C4-2B (cell line): ENCODE results near the gene DIMT1.

Source experiments
- H3K27ac ChIP-seq: fragments of 450-650 bp; 2 replicates; pipeline ENCODE4 v1.5.1; 2017
- ZFX ChIP-seq: fragments of 450-650 bp; IDR thresholded peaks from 2 replicates; pipeline ENCODE4 v1.6.1; 2017
- TF ChIP-seq, protein P1 (sequence below): fragments of 450-650 bp; conservative IDR thresholded peaks from 2 replicates; pipeline ENCODE4 v1.5.1; 2017; ENCODE audit warnings: mild to moderate bottlenecking

Gene DIMT1

DNA sequence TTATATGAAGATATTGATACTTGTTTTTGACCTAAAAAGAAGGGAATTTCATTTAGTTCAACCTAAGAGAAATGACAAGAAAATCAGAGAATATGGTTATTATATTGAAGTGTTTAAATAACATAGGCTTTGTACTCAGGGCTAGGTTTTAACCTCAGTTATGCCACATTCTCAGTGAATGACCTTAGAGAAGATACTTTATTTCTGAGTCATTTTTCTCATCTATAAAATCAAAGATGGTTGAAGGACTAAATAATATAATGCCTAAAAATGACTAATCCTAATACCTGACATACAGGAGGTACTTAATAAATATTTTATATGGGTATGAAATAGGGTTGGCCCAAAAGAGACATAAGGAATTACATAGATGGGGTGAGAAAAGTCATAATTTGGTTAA lies 32.3 kb downstream of the DIMT1 start:
- no peak overlapping the region for H3K27ac ChIP-seq
- TF ChIP-seq ZFX: no peak
- TF ChIP-seq, protein P1, sequence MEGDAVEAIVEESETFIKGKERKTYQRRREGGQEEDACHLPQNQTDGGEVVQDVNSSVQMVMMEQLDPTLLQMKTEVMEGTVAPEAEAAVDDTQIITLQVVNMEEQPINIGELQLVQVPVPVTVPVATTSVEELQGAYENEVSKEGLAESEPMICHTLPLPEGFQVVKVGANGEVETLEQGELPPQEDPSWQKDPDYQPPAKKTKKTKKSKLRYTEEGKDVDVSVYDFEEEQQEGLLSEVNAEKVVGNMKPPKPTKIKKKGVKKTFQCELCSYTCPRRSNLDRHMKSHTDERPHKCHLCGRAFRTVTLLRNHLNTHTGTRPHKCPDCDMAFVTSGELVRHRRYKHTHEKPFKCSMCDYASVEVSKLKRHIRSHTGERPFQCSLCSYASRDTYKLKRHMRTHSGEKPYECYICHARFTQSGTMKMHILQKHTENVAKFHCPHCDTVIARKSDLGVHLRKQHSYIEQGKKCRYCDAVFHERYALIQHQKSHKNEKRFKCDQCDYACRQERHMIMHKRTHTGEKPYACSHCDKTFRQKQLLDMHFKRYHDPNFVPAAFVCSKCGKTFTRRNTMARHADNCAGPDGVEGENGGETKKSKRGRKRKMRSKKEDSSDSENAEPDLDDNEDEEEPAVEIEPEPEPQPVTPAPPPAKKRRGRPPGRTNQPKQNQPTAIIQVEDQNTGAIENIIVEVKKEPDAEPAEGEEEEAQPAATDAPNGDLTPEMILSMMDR: no peak

DNA sequence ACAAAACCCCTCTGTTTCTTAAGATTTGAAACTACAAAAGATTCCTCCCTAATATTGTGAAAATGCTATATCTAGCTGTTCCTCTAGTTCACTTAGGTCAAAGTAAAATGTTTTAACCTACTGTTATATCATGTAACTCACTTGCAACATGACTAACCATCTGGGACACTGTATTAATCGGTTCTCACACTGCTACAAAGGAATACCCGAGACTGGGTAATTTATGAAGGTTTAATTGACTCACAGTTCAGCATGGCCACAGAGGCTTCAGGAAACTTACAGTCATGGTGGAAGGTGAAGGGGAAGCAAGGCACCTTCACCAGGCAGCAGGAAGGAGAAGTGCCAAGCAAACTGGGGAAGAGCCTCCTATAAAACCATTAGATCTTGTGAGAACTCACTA lies 34.7 kb downstream of the DIMT1 start:
- TF ChIP-seq, protein P1: no peak
- no peak for TF ChIP-seq ZFX
- H3K27ac ChIP-seq: no peak overlapping the region

DNA sequence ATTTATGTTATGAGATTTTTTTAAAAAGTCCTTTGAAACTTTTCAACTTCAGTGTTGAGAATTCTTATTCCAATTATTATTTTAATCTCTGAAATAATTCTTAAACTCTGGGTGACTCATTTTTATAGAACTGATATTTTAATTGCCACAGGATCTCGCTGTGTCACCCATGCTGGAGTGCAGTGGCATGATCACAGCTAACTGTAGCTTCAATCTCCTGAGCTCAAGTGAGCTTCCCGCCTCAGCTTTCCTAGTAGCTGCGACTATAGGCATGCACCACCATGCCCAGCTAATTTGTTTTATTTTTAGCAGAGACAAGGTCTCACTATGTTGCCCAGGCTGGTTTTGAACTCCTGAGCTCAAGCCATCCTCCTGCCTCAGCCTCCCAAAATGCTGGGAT lies 41.0 kb downstream of the DIMT1 start:
- no peak for TF ChIP-seq ZFX
- TF ChIP-seq, protein P1: no peak
- H3K27ac ChIP-seq: no peak overlapping the region

DNA sequence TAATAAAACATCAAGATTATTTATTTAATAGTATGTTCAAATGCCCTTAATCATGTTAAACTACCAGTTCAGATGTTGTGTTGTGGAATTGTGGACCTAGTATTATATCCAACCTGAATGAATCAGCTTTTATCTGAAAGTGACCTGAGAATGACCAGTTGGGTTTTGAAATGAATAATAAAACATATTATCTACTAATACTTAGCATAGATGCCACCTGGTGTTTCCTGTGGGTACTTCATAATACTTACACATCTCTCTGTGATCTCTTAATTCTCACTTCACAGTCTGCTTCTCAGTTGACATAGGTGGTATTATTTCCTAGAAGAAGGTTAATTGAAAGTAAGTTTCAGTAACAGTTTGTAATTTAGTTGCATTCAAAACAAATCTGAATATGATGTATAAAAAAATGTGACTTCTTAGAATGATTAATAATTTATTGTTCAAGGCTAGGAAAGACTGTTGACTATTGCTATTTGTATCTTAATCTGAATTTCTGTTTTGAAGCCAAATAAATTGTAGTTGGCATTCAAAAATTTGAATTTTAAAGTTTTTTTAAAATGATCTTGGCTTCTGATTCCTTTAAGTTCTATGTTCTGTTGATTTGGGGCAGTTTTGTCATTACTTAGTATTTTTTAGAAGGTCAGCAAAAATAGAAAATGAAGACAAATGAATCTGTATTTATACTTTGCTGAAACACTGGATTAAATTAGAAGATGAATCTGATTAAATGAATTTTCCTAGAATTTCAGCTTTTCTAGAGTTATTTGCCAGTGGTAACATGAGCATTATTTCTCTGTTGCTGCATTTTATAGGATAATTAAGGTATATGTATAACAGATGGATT lies 49.5 kb downstream of the DIMT1 start:
- no peak overlapping the region for H3K27ac ChIP-seq
- TF ChIP-seq ZFX: no peak
- TF ChIP-seq, protein P1: peak; percentile 76

DNA sequence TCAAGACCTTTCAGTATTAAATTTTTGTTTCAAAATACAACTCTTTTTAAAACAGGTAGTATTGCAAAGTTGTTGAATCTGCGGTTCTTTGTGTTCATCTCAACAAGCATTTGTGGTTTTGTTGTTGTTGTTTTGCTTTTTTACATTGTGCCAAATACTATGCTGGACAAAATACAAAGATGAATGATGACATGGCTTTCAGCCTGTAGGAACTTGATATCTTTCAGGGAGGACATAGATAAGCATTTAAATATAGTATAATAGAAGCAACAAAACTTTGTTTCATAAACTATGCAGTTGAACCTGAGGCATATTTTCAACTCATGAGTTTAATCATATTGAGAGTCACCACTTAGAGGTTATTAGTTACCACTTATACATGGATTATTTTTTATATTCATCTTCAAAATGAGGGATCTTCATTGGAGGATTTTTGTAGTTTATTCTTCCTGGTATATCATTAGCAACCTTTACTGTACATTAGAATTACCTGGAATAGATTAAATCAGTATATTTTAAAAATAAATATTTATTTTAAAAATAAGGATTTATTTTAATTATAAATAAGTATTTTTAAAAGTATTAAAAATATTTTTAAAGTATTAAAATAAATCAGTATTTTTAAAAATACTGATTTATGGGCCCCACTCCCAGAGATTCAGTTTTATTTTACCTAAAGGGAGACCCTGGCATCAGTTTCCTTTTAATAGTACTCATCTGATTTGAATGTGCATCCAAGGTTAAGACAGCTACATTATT lies 54.8 kb downstream of the DIMT1 start:
- no peak overlapping the region for H3K27ac ChIP-seq
- no peak for TF ChIP-seq ZFX
- TF ChIP-seq, protein P1: no peak

DNA sequence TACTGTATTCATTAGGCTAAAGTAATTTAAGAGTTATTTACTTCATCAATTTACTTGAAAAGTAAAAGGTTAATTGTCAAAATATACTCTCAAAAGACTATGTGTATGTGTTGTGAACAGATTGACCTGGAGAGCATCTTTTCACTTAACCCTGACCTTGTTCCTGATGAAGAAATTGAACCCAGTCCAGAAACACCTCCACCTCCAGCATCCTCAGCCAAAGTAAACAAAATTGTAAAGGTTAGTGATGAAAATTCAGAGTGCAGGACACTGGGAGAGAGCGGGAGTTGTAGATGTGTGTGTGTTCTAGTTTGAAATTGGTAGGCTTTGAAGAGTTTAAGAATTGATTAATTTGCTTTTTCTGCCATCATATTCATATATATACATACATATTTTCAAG lies 55.8 kb downstream of the DIMT1 start:
- no peak overlapping the region for H3K27ac ChIP-seq
- no peak for TF ChIP-seq ZFX
- TF ChIP-seq, protein P1: no peak

DNA sequence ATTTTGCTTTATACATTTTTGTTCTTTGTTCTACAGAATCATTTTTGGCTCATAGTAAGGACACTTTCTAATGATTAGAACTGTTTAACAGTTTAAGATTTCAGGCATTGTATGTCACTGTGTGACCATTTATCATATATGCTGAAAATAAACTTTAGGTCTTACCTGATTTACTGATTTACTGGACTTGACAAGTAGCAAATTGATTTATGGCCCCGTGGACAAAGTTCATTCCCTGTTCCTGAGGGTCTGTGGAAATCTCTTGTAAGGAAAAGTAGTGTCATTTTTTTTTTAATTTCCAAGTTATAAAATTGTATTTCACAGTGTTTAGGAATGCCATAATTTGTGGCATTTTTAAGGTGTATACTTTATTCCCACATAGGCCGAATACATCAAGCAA lies 57.0 kb downstream of the DIMT1 start:
- no peak overlapping the region for H3K27ac ChIP-seq
- TF ChIP-seq, protein P1: no peak
